Pancreas (tissue), 10 donors: ENCODE results near the gene GPR143. TPM values are rescaled to one million over a fixed set of nuclear protein-coding genes. Genes with fewer than 3 reads are reported as not detected.

Source experiments
- ATAC-seq, 4 donors: fragments of 200-7000 bp; cut with Tn5 transposase; one replicate each; pipeline versions ENCODE4 v1.8.0 to v1.9.1; 2020; ENCODE audit warnings: mild to moderate bottlenecking in 4 of 4, moderate library complexity in 4 of 4
- DNase-seq, 6 donors: peaks; one replicate each; pipeline ENCODE4 v3.0.0-alpha.2; 2020
- FAIRE-seq: peaks from 2 replicates; lab custom pipeline; 2012; peaks lifted over from hg19 to GRCh38; lab: Jason Lieb, UNC
- H3K27ac ChIP-seq, 4 donors: fragments of 200-600 bp; sonication (generic); 1 replicate in 3 of 4; 2 replicates in 1 of 4; pipeline versions ENCODE4 v1.5.0 to v1.8.0; 2020
- H3K27me3 ChIP-seq, 4 donors: fragments of 200-600 bp; one replicate each; pipeline ENCODE4 v1.8.0; 2021
- H3K36me3 ChIP-seq, 3 donors: fragments of 200-600 bp; sonication (generic) in 1 of 3; one replicate each; pipeline versions ENCODE4 v1.5.0 to v1.8.0; 2020 to 2021
- H3K4me1 ChIP-seq, 3 donors: fragments of 200-600 bp; one replicate each; pipeline ENCODE4 v1.8.0; 2021
- H3K4me3 ChIP-seq, 4 donors: fragments of 200-600 bp; sonication (generic) in 2 of 4; one replicate each; pipeline versions ENCODE4 v1.5.0 to v1.8.0; 2020 to 2021
- H3K9me3 ChIP-seq, 4 donors: fragments of 200-600 bp; one replicate each; pipeline ENCODE4 v1.8.0; 2021
- WGBS, 2 donors: extraction: QIAGEN DNeasy Blood & Tissue Kit; methylation state at CpG; one replicate each; pipeline ENCODE4 v1.1.7; 2013; 5-methylcytosine and 5-hydroxymethylcytosine counted together
- intact Hi-C, 3 donors: fragments of 100-400 bp; cut with DNase I; formaldehyde crosslinking; loops; one replicate each; pipeline versions ENCODE4 v1.11.1 to v1.14.2; 2022
- polyA plus RNA-seq, 2 donors: library from polyadenylated mRNA; stranded (reverse); fragments of 200-250 nt; gene quantifications; one replicate each; pipeline ENCODE4 v1.2.3, GENCODE V29; 2013
- total RNA-seq, 6 donors: library from RNA; stranded (reverse); fragmentation: NEBNext Ultra II Directional in 4 of 6; extraction: Animal tissue kit (Norgen Biotek cat#: 25700) in 4 of 6; gene quantifications; one replicate each; pipeline versions ENCODE4 v1.2.1 to v1.2.4, GENCODE V29; 2021 to 2023
- TF ChIP-seq, protein P1 (sequence below), 4 donors: fragments of 200-600 bp; sonication (generic) in 3 of 4; IDR thresholded peaks; one replicate each; pipeline versions ENCODE4 v1.5.0 to v1.8.0; 2021; ENCODE audit warnings: antibody characterized with exemption in 4 of 4
- donor health status: healthy with polysubstance abuse.
- donor health status: DM: no; HTN: no; CAD: no; lungs with moderate emphysema.
- donor health status: DM: no; HTN: no; CAD: no.
- donor health status: control.
- donor health status: control.
- donor health status: Bipolar disorder and iron deficiency.
- donor health status: DM: yes; HTN: yes; CAD: no.
- donor health status: DM: no; HTN: no; CAD: no.
- donor health status: DM: no; HTN: no; CAD: no.
- donor health status: DM: yes; HTN: yes; CAD: no.

GPR143 gene
- total and polyA plus RNA-seq, 8 donors, result 0.60 to 1.9 (median 1.1) TPM

DNA sequence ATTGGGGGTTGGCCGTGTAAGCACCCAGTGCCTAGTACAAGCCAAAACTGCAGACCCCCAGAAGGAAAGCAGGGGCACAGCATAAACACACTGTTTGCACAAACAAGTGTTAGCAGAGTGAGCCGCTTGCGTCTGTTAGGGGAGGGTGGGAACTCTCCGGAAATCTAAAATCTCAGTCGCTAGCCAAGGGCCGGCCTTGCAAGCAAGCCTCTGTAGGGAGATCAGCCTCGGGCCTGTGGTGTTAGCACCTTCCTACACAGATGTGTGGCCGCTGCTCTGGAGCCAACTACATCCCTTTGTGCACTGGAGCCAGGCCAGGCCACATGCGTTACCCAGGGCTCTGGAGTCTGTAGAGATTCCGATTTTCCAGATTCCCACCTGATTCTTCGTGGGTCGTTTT, 67.1 kb downstream of the GPR143 start:
- WGBS, 2 donors, result 87 to 91% methylated on average over 12 of the region's 12 CpGs
- intact Hi-C loops, result no loop called here
- no peak for DNase-seq
- no peaks in the 10 kb centered on the region for H3K9me3 ChIP-seq
- no peaks in the 10 kb centered on the region for H3K4me1 ChIP-seq
- H3K36me3 ChIP-seq, result no peaks in the 10 kb centered on the region
- FAIRE-seq, result no peak
- TF ChIP-seq, protein P1, sequence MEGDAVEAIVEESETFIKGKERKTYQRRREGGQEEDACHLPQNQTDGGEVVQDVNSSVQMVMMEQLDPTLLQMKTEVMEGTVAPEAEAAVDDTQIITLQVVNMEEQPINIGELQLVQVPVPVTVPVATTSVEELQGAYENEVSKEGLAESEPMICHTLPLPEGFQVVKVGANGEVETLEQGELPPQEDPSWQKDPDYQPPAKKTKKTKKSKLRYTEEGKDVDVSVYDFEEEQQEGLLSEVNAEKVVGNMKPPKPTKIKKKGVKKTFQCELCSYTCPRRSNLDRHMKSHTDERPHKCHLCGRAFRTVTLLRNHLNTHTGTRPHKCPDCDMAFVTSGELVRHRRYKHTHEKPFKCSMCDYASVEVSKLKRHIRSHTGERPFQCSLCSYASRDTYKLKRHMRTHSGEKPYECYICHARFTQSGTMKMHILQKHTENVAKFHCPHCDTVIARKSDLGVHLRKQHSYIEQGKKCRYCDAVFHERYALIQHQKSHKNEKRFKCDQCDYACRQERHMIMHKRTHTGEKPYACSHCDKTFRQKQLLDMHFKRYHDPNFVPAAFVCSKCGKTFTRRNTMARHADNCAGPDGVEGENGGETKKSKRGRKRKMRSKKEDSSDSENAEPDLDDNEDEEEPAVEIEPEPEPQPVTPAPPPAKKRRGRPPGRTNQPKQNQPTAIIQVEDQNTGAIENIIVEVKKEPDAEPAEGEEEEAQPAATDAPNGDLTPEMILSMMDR (IDR thresholded peaks at IDR 0.05), result no peak
- H3K27me3 ChIP-seq, result no peaks in the 10 kb centered on the region
- no peak overlapping the region for H3K4me3 ChIP-seq
- no peak for ATAC-seq
- H3K27ac ChIP-seq, result no peak overlapping the region

DNA sequence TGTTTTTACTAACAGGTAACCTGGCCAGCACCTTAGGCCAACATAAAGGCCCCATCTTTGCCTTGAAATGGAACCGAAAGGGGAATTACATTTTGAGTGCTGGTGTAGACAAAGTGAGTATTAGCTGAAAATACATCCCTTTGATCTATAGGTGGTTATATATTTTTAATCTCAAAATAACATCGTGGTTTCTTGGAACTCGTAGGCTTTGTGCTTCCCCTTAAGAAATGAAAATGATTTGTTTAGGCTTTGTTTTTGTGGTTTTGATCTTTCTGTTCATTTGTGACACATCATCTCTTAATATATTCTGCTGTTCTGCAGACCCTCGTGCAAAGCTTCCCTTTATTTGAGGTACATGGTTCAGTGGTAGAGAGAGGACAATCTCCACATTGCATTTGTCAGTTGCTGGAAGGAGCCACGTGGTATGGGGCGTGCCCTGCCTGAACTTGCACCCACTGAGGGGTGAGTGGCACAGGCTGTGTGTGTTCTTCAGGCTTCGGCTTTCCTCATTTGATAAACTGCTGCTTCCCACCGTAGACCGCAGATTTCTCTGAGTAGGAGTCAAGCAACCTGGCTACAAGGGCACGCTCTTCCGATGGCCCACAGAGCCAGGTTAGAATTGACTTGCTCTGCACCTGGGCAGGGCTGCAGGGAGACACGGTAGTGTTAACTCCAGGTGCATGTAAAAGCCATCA, 72.2 kb downstream of the GPR143 start:
- ATAC-seq (no peak), DNase-seq (no peak), FAIRE-seq (no peak)
- Histone ChIP-seq H3K36me3 (no peaks in the 10 kb centered on the region), H3K27me3 (no peaks in the 10 kb centered on the region), H3K4me3 (no peak overlapping the region), H3K9me3 (no peaks in the 10 kb centered on the region), H3K27ac (no peak overlapping the region), H3K4me1 (no peaks in the 10 kb centered on the region)
- intact Hi-C loops, result no loop called here
- TF ChIP-seq, protein P1 (IDR thresholded peaks at IDR 0.05), result no peak
- WGBS, 2 donors, result 82 to 90% methylated on average over 12 of the region's 12 CpGs

DNA sequence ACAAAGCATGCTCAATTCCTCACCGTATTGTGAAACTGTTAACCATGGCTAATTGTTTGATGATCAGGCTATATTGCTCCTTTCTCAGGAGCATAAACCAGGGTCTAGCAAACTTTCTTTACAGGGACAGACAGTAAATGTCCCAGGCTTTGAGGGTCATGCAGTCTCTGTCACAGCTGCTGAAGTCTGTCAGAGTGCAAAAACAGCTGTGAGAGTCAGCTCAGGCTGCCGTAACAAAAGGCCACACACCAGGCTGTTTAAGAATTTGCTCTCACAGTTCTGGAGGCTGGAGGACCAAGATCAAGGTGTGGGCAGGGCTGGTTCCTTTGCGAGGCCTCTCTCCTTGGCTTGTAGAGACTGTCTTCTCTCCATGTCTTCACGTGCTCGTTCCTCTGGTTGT, 75.6 kb downstream of the GPR143 start:
- no peaks in the 10 kb centered on the region for H3K27me3 ChIP-seq
- no peak overlapping the region for H3K27ac ChIP-seq
- FAIRE-seq (no peak), DNase-seq (no peak), ATAC-seq (no peak)
- intact Hi-C loops, result no loop called here
- H3K4me3 ChIP-seq, result no peak overlapping the region
- WGBS, 2 donors, result 97 to 98% methylated on average over 5 of the region's 5 CpGs
- no peaks in the 10 kb centered on the region for H3K36me3 ChIP-seq
- no peaks in the 10 kb centered on the region for H3K4me1 ChIP-seq
- no peaks in the 10 kb centered on the region for H3K9me3 ChIP-seq
- TF ChIP-seq, protein P1 (IDR thresholded peaks at IDR 0.05), result no peak

GRCh38 chrX:9688833-9689232, 76.8 kb downstream of the GPR143 start:
- Histone ChIP-seq H3K27me3 (no peaks in the 10 kb centered on the region), H3K4me1 (no peaks in the 10 kb centered on the region), H3K4me3 (no peak overlapping the region), H3K36me3 (no peaks in the 10 kb centered on the region), H3K27ac (no peak overlapping the region), H3K9me3 (no peaks in the 10 kb centered on the region)
- TF ChIP-seq, protein P1 (IDR thresholded peaks at IDR 0.05), result no peak
- WGBS, 2 donors, result 92 to 97% methylated on average over 24 of the region's 24 CpGs
- intact Hi-C loops, result no loop called here
- ATAC-seq, result no peak
- DNase-seq, result no peak
- FAIRE-seq, result no peak

- no peak for FAIRE-seq
- Histone ChIP-seq H3K27ac (no peak overlapping the region), H3K4me1 (no peaks in the 10 kb centered on the region), H3K27me3 (no peaks in the 10 kb centered on the region), H3K4me3 (no peak overlapping the region), H3K9me3 (no peaks in the 10 kb centered on the region), H3K36me3 (no peaks in the 10 kb centered on the region)
- intact Hi-C loops, result no loop called here
- DNase-seq, result no peak
- TF ChIP-seq, protein P1 (IDR thresholded peaks at IDR 0.05), result no peak
- ATAC-seq, result no peak
- 88 to 95% methylated on average over 27 of the region's 27 CpGs for WGBS, 2 donors
These were observed 77.7 kb downstream of the GPR143 start for GRCh38 chrX:9687899-9688298.
